Liver (tissue), 3 donors: ENCODE results near the gene AIF1.

ENCODE experiments used
- CTCF ChIP-seq: fragments of 150-350 bp; IDR thresholded peaks from 2 replicates; pipeline ENCODE4 v1.5.1; 2017; ENCODE audit warnings: improper control_type of control experiment, low read depth, low read length; ENCODE audit not compliant: missing input control
- EGR1 ChIP-seq, 2 donors: IDR thresholded peaks; 2 replicates each; pipeline ENCODE4 v1.6.1; 2016 to 2018; ENCODE audit warnings: antibody characterized with exemption in 2 of 2, low read depth in 2 of 2
- SP1 ChIP-seq: IDR thresholded peaks from 2 replicates; pipeline ENCODE4 v1.6.1; 2018; ENCODE audit warnings: antibody characterized with exemption, mild to moderate bottlenecking
- donor health status: healthy.
- donor health status: healthy.

- no peak for TF ChIP-seq CTCF
- no peak for TF ChIP-seq EGR1 (IDR thresholded peaks at IDR 0.05; ENCODE audit: low read depth in 2 of 2)
- TF ChIP-seq SP1, result no peak
Measured at GRCh38 chr6:31622684-31623091, 7.7 kb downstream of the AIF1 start.
